ENCODE measurements around the gene RHBDL2.

GRCh38 chr1:38915352-38915948 is 26.2 kb downstream of the RHBDL2 start:
- TF ChIP-seq CTCF (CRISPR knock-in tag; IDR thresholded peaks at IDR 0.05) = no peak
- no peak for TF ChIP-seq ZNF224 (CRISPR knock-in tag; IDR thresholded peaks at IDR 0.05)
- no peak for TF ChIP-seq SMARCC2 (IDR thresholded peaks at IDR 0.05)
- no peak for TF ChIP-seq ZNF460 (CRISPR knock-in tag; IDR thresholded peaks at IDR 0.05; ENCODE audit: borderline replicate concordance)
- TF ChIP-seq THAP7 (CRISPR knock-in tag; IDR thresholded peaks at IDR 0.05) = no peak
- TF ChIP-seq KDM2A (CRISPR knock-in tag; IDR thresholded peaks at IDR 0.05; ENCODE audit: borderline replicate concordance, low read depth) = no peak
- TF ChIP-seq MXI1 (IDR thresholded peaks at IDR 0.05; ENCODE audit: borderline replicate concordance, low read depth, low read length) = no peak
- TF ChIP-seq ZNF883 (CRISPR knock-in tag; IDR thresholded peaks at IDR 0.05; ENCODE audit: not compliant biosample characterization) = no peak
- no peak for TF ChIP-seq HCFC1 (IDR thresholded peaks at IDR 0.05; ENCODE audit: low read depth, low read length)
- TF ChIP-seq ARID3A (IDR thresholded peaks at IDR 0.05; ENCODE audit: low read depth, low read length) = no peak
- TF ChIP-seq YY1 (IDR thresholded peaks at IDR 0.05; ENCODE audit: insufficient read depth, insufficient replicate concordance, low read depth, low read length) = no peak
